K562 (cell line): ENCODE data around the gene CYP17A1.

Experiments
- CTCF ChIP-seq, 3 experiments: IDR thresholded peaks in 2 of 3; conservative IDR thresholded peaks in 1 of 3; 2 replicates each; pipeline ENCODE4 v1.5.1; 2011 to 2012; ENCODE audit warnings: low read length in 3 of 3, mild to moderate bottlenecking in 3 of 3, control low read depth in 2 of 3, improper control_type of control experiment in 1 of 3, inconsistent platforms in 1 of 3, low read depth in 1 of 3, mixed read lengths in 1 of 3, moderate library complexity in 1 of 3; ENCODE audit not compliant: insufficient read depth in 2 of 3
- KDM5B ChIP-seq: fragments of 200-600 bp; sonication (generic); IDR thresholded peaks from 2 replicates; pipeline ENCODE4 v1.6.1; 2012; ENCODE audit warnings: low read depth, mild to moderate bottlenecking, moderate library complexity, low read length, control low read depth, inconsistent platforms; ENCODE audit not compliant: insufficient replicate concordance
- PHF21A ChIP-seq: fragments of 450-650 bp; IDR thresholded peaks from 2 replicates; pipeline ENCODE4 v1.6.1; 2017; ENCODE audit warnings: low read depth, borderline replicate concordance
- USF1 ChIP-seq: sonication (generic); formaldehyde crosslinking; IDR thresholded peaks from 2 replicates; pipeline ENCODE4 v1.9.0; 2022; ENCODE audit warnings: mild to moderate bottlenecking, missing genetic modification reagents

GRCh38 chr10:102850025-102850518, 12.9 kb upstream of the CYP17A1 start:
- no peak for TF ChIP-seq USF1 (CRISPR knock-in tag)
- no peak for TF ChIP-seq PHF21A
- no peak for TF ChIP-seq CTCF (IDR thresholded peaks at IDR 0.05 in 2 of 3, conservative IDR thresholded peaks at IDR 0.05 in 1 of 3; ENCODE audit: insufficient read depth in 2 of 3, low read depth in 1 of 3, low read length in 3 of 3)
- TF ChIP-seq KDM5B = no peak
